HG02798 (cell line): Measurements from ENCODE around the gene CCDC78.
A peak's percentile ranks its signal among the peaks of the same experiment; 100 is the strongest.

Experiments used
- ATAC-seq: cut with Tn5 transposase; IDR thresholded peaks from one replicate; pipeline ENCODE4 v1.9.1; 2021; ENCODE audit warnings: mild to moderate bottlenecking; ENCODE audit not compliant: unreplicated experiment, poor library complexity

Gene CCDC78

GRCh38 chr16:740764-741505 is 14.7 kb upstream of the CCDC78 start, which contains the start of gene CIAO3:
Gene CIAO3, minus strand, starts transcription at chr16:740997. Its CDS starts 12 bp downstream, at chr16:740985.
- peak; percentile 75 for ATAC-seq

- ATAC-seq: peak; percentile 6
Observed at GRCh38 chr16:740459-740763, 14.2 kb upstream of the CCDC78 start.

GRCh38 chr16:739560-740458 is 13.6 kb upstream of the CCDC78 start:
- no peak for ATAC-seq

DNA sequence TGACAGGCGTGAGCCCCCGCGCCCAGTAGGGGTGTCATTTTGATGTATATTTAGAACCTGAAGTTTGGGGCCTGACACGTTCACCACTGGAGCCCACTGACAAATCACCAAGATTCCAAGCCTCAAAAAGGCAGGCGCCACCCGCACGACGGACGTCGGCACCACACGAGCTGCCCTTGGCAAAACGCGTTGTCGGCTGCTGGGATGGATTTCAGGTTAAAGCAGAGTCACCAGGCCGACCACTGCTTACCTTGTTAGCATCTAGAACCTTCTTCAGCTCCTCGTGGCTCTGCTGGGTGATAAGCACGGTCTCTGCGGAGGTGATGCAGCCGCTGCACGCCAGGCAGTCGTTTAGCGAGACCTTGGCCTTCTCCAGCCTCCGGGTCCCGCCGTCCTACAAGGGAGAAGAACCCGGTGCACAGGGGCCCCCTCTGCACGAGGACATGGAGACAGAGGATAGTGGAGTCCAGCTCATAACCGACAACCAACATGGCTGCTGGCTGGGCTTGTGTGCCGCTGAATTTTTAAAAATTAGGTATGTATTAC is 10.8 kb upstream of the CCDC78 start:
- ATAC-seq: no peak

GRCh38 chr16:735982-736453 is 9.8 kb upstream of the CCDC78 start:
- ATAC-seq: peak; percentile 45

DNA sequence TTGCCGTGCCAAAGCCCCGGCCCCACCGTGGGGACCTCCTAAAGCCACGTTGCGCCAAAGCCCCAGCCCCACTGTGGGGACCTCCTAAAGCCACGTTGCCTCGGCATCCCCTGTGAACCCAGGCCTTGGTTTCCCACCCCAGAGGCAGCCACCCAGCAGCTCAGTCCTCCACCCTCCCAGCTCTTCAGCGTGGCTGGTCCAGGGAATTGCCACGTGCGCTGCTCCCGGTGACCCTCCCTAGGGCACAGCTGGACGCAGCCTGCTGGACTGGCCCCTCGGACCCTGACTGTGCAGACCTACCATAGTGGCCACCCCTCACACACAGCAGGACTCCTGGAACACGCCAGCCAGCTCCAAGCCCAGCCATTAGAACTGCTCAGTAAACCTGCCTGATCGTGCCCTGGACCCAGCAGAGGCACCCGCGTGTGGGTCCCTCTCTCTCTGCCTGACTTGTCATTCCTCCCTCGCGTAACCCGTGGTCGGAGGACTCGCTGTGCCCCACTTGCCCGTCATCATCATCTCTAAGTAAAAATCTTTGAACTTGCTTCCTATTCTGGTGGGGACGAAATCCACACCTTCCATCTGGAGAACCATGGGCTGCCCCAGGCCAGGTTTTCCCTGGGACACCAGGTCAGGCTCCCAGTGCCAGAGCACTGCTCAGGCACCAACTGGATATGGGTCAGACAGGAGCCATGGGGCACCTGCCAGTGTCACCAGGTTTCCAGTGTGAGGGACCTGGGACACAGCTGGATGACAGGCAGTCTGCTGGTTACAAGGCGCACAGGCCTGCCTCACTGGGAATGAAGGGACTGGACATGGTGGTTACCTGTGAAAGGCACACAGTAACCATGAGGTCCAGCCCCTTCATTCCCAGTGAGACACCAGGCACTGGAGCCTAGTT is 9.0 kb upstream of the CCDC78 start:
- no peak for ATAC-seq

DNA sequence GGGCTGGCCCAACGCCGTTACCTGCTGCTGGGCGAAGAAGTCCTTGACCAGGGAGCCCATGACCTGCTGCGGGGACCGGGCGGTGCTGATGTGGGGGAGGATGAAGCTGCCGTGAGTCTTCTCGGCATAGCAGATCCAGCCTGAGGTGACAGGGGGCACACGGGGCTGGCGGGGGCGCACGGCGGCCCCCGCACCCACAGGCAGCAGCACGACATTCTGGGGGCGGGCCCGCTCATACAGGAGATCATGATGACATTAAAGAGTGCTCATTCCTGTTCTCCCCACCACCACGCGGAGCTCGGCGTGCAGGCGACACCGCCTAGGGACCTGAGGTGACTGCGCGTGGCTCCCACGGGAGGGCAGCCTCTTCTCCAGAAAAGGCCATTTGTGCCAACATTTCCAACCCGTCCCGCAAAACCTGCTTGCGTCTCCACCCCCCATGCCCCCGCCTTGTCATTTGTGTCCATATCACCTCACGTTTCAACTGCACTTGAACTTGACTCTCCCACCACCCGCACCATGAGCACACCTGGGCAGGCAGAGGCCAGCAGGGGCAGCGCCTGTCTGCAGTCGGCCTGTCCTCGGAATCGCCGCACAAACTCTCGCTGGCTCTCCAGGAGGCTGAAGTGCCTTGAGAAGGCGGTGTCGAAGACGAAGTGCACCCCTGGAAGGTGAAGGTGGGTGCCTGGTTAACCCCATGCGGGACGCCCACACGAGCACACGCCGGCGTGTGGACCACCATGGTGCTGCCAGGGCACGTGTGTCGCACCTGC is 8.2 kb upstream of the CCDC78 start:
- ATAC-seq: no peak

DNA sequence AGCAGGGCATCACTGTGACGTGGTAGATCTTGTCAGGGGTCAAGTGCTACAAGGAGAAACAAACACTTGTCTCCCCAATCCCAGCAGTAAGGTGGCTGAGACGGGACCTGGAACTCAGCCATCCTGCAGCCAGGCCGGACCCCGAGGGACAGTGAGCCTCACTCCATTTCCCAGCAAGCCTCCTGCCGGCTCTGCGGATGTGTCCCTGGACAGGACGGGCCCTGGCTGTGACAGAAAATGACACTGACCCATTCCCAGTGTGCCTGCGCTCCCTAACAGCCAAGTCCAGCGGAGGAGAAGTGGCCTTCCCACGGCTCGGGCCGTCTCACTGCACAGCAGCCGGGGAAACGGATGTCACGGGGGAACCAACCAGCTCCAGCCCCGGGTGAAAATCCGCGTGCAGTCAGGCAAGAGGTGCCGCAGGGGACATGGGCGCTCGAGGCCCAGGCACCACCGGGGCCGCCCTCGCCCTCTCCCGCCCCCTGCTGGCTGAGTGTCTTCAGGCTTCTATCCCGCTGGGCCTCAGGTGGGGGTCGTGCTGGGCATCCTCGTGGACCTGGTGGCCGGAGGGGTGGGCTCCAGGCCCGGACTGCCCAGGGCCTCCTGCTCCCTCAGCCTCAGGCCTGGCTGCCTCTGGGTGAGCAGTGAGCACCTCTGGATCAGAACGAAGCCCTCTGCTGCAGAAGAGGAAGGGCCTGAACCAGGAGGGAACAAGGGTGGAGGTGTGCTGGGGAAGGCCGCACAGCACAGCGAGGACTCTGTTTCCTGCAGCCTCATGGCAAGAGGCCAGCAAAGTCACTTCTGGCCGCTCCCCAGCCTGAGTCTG is 7.4 kb upstream of the CCDC78 start:
- ATAC-seq: no peak

DNA sequence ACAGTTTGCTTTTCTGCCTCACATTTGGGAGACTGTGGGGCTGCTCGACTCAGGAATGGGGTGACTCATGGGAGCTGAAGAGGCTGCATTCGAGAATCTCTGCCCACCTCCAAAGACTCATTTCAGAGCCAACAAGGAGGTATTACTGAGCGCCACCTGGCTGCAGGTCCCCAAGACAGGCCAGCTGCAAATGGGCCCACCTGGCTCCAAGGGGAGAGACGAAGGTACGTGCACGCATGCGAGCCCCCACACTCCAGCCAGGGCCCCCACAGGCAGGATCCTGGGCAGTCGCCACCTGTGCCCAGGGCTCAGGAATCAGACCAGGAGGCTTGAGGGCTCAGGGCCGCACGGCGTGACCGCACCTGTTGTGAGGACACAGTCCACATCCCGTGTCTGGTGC is 6.7 kb upstream of the CCDC78 start:
- no peak for ATAC-seq

GRCh38 chr16:732332-732731 is 6.1 kb upstream of the CCDC78 start:
- ATAC-seq: no peak

GRCh38 chr16:730666-731509 is 4.6 kb upstream of the CCDC78 start:
- ATAC-seq: no peak

DNA sequence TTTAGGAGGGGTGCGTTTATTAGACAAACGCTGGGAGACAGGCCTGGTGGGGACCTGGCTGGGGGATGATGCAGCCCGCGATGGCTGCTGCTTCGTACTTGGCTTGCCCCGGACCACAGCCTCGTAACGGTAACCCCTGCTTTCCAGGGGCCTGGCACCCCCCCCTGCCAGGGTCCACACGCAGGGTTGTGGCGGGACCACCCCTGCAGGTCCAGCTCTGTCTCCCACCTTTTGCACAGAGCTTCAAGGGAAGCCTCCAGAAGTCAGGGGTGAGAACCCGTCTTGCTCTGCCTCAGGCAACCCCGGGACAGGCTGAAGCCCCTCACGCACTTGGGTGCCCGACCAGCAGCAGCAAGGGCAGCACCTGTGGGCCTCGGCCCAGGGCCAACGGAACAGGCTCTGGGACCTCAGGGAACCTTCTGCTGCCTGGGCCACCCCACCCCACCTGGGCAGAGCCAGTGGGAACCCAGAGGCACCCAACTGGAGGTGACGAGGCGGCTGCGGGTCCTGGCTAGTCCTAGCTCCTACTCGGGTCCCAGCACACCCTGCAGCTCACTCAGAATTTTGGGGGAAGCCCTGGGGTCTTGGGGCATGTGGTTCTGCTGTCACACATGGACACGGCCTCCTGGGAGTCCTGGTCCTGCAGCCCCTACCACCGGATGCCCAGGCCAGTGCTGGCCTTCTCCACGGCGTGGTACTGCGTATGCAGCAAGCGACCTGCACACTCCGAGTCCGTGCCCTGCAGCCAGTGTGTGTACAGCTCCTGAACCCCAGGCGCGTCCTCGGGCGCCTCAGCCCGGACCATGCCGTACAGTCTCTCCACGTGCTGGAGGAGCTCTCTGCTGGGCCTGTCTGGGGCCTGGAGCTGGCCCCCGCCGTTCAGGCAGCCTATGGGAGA is 3.8 kb upstream of the CCDC78 start:
- no peak for ATAC-seq

GRCh38 chr16:728890-729744 is 2.9 kb upstream of the CCDC78 start:
- no peak for ATAC-seq

DNA sequence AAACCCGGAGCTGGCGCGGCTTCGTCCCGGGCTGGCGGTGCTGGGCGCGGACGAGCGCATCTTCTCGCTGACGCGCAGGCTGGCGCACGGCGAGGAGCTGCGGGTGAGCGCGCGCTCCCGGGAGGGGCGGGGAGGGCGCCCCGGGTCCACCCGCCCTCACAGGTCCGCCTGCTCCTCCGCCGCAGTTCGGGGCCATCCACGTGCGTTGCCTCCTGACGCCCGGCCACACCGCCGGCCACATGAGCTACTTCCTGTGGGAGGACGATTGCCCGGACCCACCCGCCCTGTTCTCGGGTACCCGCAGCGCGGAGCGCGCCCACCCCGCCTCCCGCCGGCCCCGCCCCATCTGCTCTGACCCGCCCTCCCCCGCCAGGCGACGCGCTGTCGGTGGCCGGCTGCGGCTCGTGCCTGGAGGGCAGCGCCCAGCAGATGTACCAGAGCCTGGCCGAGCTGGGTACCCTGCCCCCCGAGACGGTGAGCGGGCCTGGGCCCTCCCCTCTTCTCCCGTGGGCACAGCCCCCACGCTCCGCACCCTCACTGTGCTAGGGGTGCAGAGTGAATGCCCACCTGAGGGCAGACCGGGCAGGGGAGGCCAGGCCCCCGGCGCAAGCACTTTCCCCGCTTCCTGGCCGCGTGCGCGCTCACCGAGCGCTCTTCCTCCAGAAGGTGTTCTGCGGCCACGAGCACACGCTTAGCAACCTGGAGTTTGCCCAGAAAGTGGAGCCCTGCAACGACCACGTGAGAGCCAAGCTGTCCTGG is 2.1 kb upstream of the CCDC78 start:
- peak; percentile 32 for ATAC-seq

DNA sequence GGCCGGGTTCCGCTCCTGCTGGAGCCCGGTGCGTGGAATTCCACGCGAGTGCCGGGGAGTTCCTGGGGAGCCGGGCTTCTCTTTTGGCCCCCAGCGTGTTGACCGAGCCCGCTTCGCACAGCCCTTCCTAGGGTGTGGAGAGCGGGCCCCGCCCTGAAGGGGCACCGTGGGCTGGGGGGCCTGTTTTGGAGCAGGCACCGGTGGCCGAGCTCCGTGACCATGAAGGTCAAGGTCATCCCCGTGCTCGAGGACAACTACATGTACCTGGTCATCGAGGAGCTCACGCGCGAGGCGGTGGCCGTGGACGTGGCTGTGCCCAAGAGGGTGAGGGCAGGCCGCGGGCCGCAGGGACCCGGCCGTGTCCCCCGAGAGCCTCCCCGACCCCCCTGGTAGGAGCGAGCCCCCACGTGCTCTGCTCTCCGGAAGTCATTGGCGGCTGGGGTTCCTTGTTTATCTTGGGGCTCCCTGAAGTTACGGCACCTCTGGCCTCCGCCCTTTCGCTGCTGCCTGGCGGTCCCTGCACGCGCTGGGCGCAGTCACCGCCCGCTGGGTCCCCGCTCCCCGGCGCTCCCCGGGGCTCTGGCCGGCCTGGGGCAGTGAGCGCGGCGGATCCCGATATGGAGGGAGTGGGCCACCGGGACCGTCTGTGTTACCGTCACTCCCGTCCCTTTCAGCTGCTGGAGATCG is 1.2 kb upstream of the CCDC78 start:
- no peak for ATAC-seq
